Neural crest cell (in vitro differentiated cells): ENCODE measurements around the gene TUBA1C. TPM values are rescaled to one million over a fixed set of nuclear protein-coding genes. Genes with fewer than 3 reads are reported as not detected.

Experiments used
- DNase-seq: peaks from one replicate; pipeline ENCODE4 v3.0.0; 2021; ENCODE audit warnings: low read depth, mixed read lengths, low spot score
- H3K27ac Mint-ChIP-seq: one replicate; pipeline ENCODE4 v1.8.0; 2021; ENCODE audit warnings: mild to moderate bottlenecking, mixed read lengths; ENCODE audit not compliant: unreplicated experiment
- H3K27me3 Mint-ChIP-seq: 2 replicates; pipeline ENCODE4 v1.8.0; 2021; ENCODE audit warnings: low read depth, mild to moderate bottlenecking, mixed read lengths
- H3K36me3 Mint-ChIP-seq: 2 replicates; pipeline ENCODE4 v1.8.0; 2021; ENCODE audit warnings: low read depth, mild to moderate bottlenecking, mixed read lengths
- H3K4me1 Mint-ChIP-seq: 2 replicates; pipeline ENCODE4 v1.8.0; 2021; ENCODE audit warnings: mixed read lengths
- H3K4me3 Mint-ChIP-seq: one replicate; pipeline ENCODE4 v1.8.0; 2021; ENCODE audit warnings: mild to moderate bottlenecking, mixed read lengths
- H3K9me3 Mint-ChIP-seq: 2 replicates; pipeline ENCODE4 v1.8.0; 2021; ENCODE audit warnings: mixed read lengths
- CTCF ChIP-seq: fragments of 200-600 bp; sonication (generic); conservative IDR thresholded peaks from 2 replicates; pipeline ENCODE4 v1.5.0; 2021; ENCODE audit warnings: antibody characterized with exemption, mild to moderate bottlenecking
- total RNA-seq: library from RNA; stranded (reverse); gene quantifications from 2 replicates; pipeline ENCODE4 v1.2.1, GENCODE V29; 2021

Gene TUBA1C
- total RNA-seq, 1 donor from 2014 or later, result 203 TPM

- TF ChIP-seq CTCF, result no peak
- no peak overlapping the region for H3K27ac Mint-ChIP-seq
Observed at GRCh38 chr12:49259452-49259851, 5.4 kb upstream of the TUBA1C start.

GRCh38 chr12:49260166-49260565 lies 4.7 kb upstream of the TUBA1C start:
- no peaks in the 10 kb centered on the region for H3K9me3 Mint-ChIP-seq
- H3K4me3 Mint-ChIP-seq, result peak overlapping the region; percentile 35
- peaks cover 18% of the 10 kb centered on the region for H3K4me1 Mint-ChIP-seq
- no peak for TF ChIP-seq CTCF
- no peak overlapping the region for H3K27ac Mint-ChIP-seq
- H3K27me3 Mint-ChIP-seq, result peaks cover 15% of the 10 kb centered on the region
- peaks cover 3% of the 10 kb centered on the region for H3K36me3 Mint-ChIP-seq
- DNase-seq, result no peak

More at GRCh38 chr12:49259452-49259851, 5.4 kb upstream of the TUBA1C start:
- peaks cover 18% of the 10 kb centered on the region for H3K4me1 Mint-ChIP-seq
- H3K9me3 Mint-ChIP-seq, result no peaks in the 10 kb centered on the region
- peaks cover 14% of the 10 kb centered on the region for H3K27me3 Mint-ChIP-seq
- peaks cover 3% of the 10 kb centered on the region for H3K36me3 Mint-ChIP-seq
- DNase-seq, result no peak
- H3K4me3 Mint-ChIP-seq, result no peak overlapping the region

- TF ChIP-seq CTCF, result no peak
- Mint-ChIP-seq H3K4me1 (peaks cover 21% of the 10 kb centered on the region), H3K4me3 (no peak overlapping the region), H3K27me3 (peaks cover 19% of the 10 kb centered on the region), H3K27ac (no peak overlapping the region), H3K36me3 (peaks cover 3% of the 10 kb centered on the region), H3K9me3 (no peaks in the 10 kb centered on the region)
- DNase-seq, result no peak
Observed at GRCh38 chr12:49260571-49261363, 4.1 kb upstream of the TUBA1C start.

- TF ChIP-seq CTCF, result no peak
- peaks cover 3% of the 10 kb centered on the region for H3K36me3 Mint-ChIP-seq
- DNase-seq, result no peak
- H3K27ac Mint-ChIP-seq, result no peak overlapping the region
- peaks cover 25% of the 10 kb centered on the region for H3K27me3 Mint-ChIP-seq
- H3K4me1 Mint-ChIP-seq, result peaks cover 21% of the 10 kb centered on the region
- H3K9me3 Mint-ChIP-seq, result no peaks in the 10 kb centered on the region
- H3K4me3 Mint-ChIP-seq, result no peak overlapping the region
Observed at GRCh38 chr12:49261721-49262120, 3.2 kb upstream of the TUBA1C start.

GRCh38 chr12:49263400-49263763 lies 1.5 kb upstream of the TUBA1C start:
- Mint-ChIP-seq H3K27me3 (peaks cover 25% of the 10 kb centered on the region), H3K36me3 (peaks cover 5% of the 10 kb centered on the region), H3K27ac (no peak overlapping the region), H3K4me3 (peak overlapping the region; percentile 87), H3K9me3 (no peaks in the 10 kb centered on the region), H3K4me1 (peaks cover 34% of the 10 kb centered on the region)
- no peak for TF ChIP-seq CTCF
- no peak for DNase-seq
